GM23338 (cell line): ENCODE measurements around the gene CHRNB2. TPM values are rescaled to one million over a fixed set of nuclear protein-coding genes. Genes with fewer than 3 reads are reported as not detected.

Source experiments
- ATAC-seq: fragments of 200-7000 bp; cut with Tn5 transposase; 3 replicates; pipeline ENCODE4 v1.9.1; 2020
- DNase-seq: peaks from one replicate; pipeline ENCODE4 v3.0.0-alpha.2; 2015; ENCODE audit warnings: low spot score
- H2AFZ ChIP-seq: fragments of 200-600 bp; sonication (generic); 2 replicates; pipeline ENCODE4 v1.8.0; 2016; ENCODE audit warnings: antibody characterized with exemption, mild to moderate bottlenecking, moderate library complexity
- H3F3A ChIP-seq: fragments of 200-600 bp; sonication (generic); replicated peaks from 2 replicates; pipeline ENCODE4 v1.8.0; 2017; ENCODE audit warnings: antibody characterized with exemption, mixed run types, low read depth
- H3K27ac ChIP-seq: fragments of 200-600 bp; sonication (generic); 2 replicates; pipeline ENCODE4 v1.6.1; 2016; ENCODE audit warnings: low read depth
- H3K27me3 ChIP-seq: fragments of 200-600 bp; sonication (generic); 2 replicates; pipeline ENCODE4 v1.8.0; 2016; ENCODE audit warnings: mild to moderate bottlenecking, mixed run types, moderate library complexity; ENCODE audit not compliant: insufficient read depth
- H3K36me3 ChIP-seq: fragments of 200-600 bp; sonication (generic); 2 replicates; pipeline ENCODE4 v1.8.0; 2016; ENCODE audit warnings: mild to moderate bottlenecking; ENCODE audit not compliant: insufficient read depth
- H3K4me1 ChIP-seq: fragments of 200-600 bp; sonication (generic); 2 replicates; pipeline ENCODE4 v1.8.0; 2016; ENCODE audit warnings: mild to moderate bottlenecking, moderate library complexity; ENCODE audit not compliant: insufficient read depth
- H3K4me2 ChIP-seq: fragments of 200-600 bp; sonication (generic); 2 replicates; pipeline ENCODE4 v1.7.1; 2017; ENCODE audit warnings: mixed run types
- H3K4me3 ChIP-seq: fragments of 200-600 bp; sonication (generic); 2 replicates; pipeline ENCODE4 v1.6.1; 2016; ENCODE audit warnings: mixed run types
- H3K79me2 ChIP-seq: fragments of 200-600 bp; sonication (generic); replicated peaks from 2 replicates; pipeline ENCODE4 v1.8.0; 2017; ENCODE audit warnings: mild to moderate bottlenecking; ENCODE audit not compliant: insufficient read depth
- H3K9me2 ChIP-seq: fragments of 200-600 bp; sonication (generic); 2 replicates; pipeline ENCODE4 v1.8.0; 2017; ENCODE audit not compliant: insufficient read depth
- H4K20me1 ChIP-seq: fragments of 200-600 bp; sonication (generic); replicated peaks from 2 replicates; pipeline ENCODE4 v1.8.0; 2017; ENCODE audit warnings: mild to moderate bottlenecking; ENCODE audit not compliant: insufficient read depth
- H3K27ac Mint-ChIP-seq: 2 replicates; pipeline ENCODE4 v1.8.0; 2020; ENCODE audit warnings: inconsistent platforms, mild to moderate bottlenecking, moderate library complexity, mixed read lengths
- H3K27me3 Mint-ChIP-seq: 3 replicates; pipeline ENCODE4 v1.8.0; 2022; ENCODE audit warnings: low read depth, mild to moderate bottlenecking, moderate library complexity, mixed read lengths, inconsistent platforms; ENCODE audit not compliant: insufficient read depth, poor library complexity
- H3K36me3 Mint-ChIP-seq: 3 replicates; pipeline ENCODE4 v1.8.0; 2021; ENCODE audit warnings: low read depth, mild to moderate bottlenecking, inconsistent platforms, moderate library complexity, mixed read lengths
- H3K4me1 Mint-ChIP-seq: 3 replicates; pipeline ENCODE4 v1.8.0; 2020; ENCODE audit warnings: mild to moderate bottlenecking, inconsistent platforms, mixed read lengths
- H3K4me3 Mint-ChIP-seq: 3 replicates; pipeline ENCODE4 v1.8.0; 2021; ENCODE audit warnings: moderate library complexity, mild to moderate bottlenecking, inconsistent platforms, mixed read lengths
- H3K9me3 Mint-ChIP-seq: 3 replicates; pipeline ENCODE4 v1.8.0; 2020; ENCODE audit warnings: moderate library complexity, mild to moderate bottlenecking, inconsistent platforms, mixed read lengths
- CREB1 ChIP-seq: fragments of 250-450 bp; sonication (Bioruptor Pico); IDR thresholded peaks from 2 replicates; pipeline ENCODE4 v1.5.0; 2020; ENCODE audit warnings: low read depth, mild to moderate bottlenecking, moderate library complexity
- ETS1 ChIP-seq: IDR thresholded peaks from 2 replicates; pipeline ENCODE4 v1.6.1; 2016; ENCODE audit warnings: antibody characterized with exemption
- EZH2 ChIP-seq: fragments of 200-600 bp; sonication (generic); IDR thresholded peaks from one replicate; pipeline ENCODE4 v1.8.0; 2017; ENCODE audit warnings: antibody characterized with exemption, mild to moderate bottlenecking, low read depth; ENCODE audit not compliant: unreplicated experiment
- EZH2phosphoT487 ChIP-seq: fragments of 200-600 bp; sonication (generic); IDR thresholded peaks from one replicate; pipeline ENCODE4 v1.8.1; 2018; ENCODE audit warnings: antibody characterized with exemption; ENCODE audit not compliant: unreplicated experiment
- JUNB ChIP-seq: IDR thresholded peaks from one replicate; pipeline ENCODE4 v1.6.1; 2016; ENCODE audit warnings: antibody characterized with exemption; ENCODE audit not compliant: unreplicated experiment
- NANOG ChIP-seq: IDR thresholded peaks from 2 replicates; pipeline ENCODE4 v1.6.1; 2016; ENCODE audit warnings: antibody characterized with exemption, borderline replicate concordance
- POLR2AphosphoS5 ChIP-seq: IDR thresholded peaks from 2 replicates; pipeline ENCODE4 v1.6.1; 2016; ENCODE audit warnings: antibody characterized with exemption, low read depth
- REST ChIP-seq: IDR thresholded peaks from one replicate; pipeline ENCODE4 v1.6.1; 2018; ENCODE audit warnings: antibody characterized with exemption; ENCODE audit not compliant: unreplicated experiment
- STAT1 ChIP-seq: IDR thresholded peaks from one replicate; pipeline ENCODE4 v1.6.1; 2016; ENCODE audit warnings: antibody characterized with exemption; ENCODE audit not compliant: unreplicated experiment
- ZNF114 ChIP-seq: fragments of 250-450 bp; sonication (Bioruptor Pico); IDR thresholded peaks from 2 replicates; pipeline ENCODE4 v1.5.0; 2020; ENCODE audit warnings: mild to moderate bottlenecking, moderate library complexity
- ZNF331 ChIP-seq: fragments of 250-450 bp; sonication (Bioruptor Pico); IDR thresholded peaks from 2 replicates; pipeline ENCODE4 v1.5.0; 2020; ENCODE audit warnings: low read depth, mild to moderate bottlenecking, moderate library complexity
- ZNF462 ChIP-seq: fragments of 250-450 bp; sonication (Bioruptor Pico); IDR thresholded peaks from 2 replicates; pipeline ENCODE4 v1.5.0; 2020; ENCODE audit warnings: mild to moderate bottlenecking, moderate library complexity
- polyA plus RNA-seq: library from polyadenylated mRNA; unstranded; fragments of >200 nt; fragmentation: Nextera tagmentation; extraction: Ambion mirVana; gene quantifications from 2 replicates; pipeline ENCODE4 v1.2.1, GENCODE V29; 2016
- total RNA-seq: library from RNA; depleted of rRNA; stranded (reverse); fragments of >200 nt; shearing (Covaris generic); gene quantifications from 2 replicates; pipeline ENCODE4 v1.2.3, GENCODE V29; 2014
- TF ChIP-seq, protein P1 (sequence below), 2 experiments: fragments of 200-600 bp in 1 of 2; sonication (generic) in 1 of 2; conservative IDR thresholded peaks; 2 replicates each; pipeline versions ENCODE4 v1.5.1 to v1.6.1; 2016 to 2017; ENCODE audit warnings: antibody characterized with exemption in 2 of 2, low read depth in 2 of 2, mild to moderate bottlenecking in 2 of 2, moderate library complexity in 1 of 2

CHRNB2 gene
- total and polyA plus RNA-seq, 2 experiments from 2014 or later = 0.73 to 3.6 TPM

- TF ChIP-seq ZNF331 (CRISPR knock-in tag) (no peak), CREB1 (no peak), STAT1 (no peak), NANOG (no peak), POLR2AphosphoS5 (no peak), EZH2 (no peak), REST (no peak), EZH2phosphoT487 (no peak), JUNB (no peak), ETS1 (no peak), ZNF114 (CRISPR knock-in tag) (no peak), ZNF462 (no peak)
- TF ChIP-seq, protein P1, sequence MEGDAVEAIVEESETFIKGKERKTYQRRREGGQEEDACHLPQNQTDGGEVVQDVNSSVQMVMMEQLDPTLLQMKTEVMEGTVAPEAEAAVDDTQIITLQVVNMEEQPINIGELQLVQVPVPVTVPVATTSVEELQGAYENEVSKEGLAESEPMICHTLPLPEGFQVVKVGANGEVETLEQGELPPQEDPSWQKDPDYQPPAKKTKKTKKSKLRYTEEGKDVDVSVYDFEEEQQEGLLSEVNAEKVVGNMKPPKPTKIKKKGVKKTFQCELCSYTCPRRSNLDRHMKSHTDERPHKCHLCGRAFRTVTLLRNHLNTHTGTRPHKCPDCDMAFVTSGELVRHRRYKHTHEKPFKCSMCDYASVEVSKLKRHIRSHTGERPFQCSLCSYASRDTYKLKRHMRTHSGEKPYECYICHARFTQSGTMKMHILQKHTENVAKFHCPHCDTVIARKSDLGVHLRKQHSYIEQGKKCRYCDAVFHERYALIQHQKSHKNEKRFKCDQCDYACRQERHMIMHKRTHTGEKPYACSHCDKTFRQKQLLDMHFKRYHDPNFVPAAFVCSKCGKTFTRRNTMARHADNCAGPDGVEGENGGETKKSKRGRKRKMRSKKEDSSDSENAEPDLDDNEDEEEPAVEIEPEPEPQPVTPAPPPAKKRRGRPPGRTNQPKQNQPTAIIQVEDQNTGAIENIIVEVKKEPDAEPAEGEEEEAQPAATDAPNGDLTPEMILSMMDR (conservative IDR thresholded peaks at IDR 0.05; ENCODE audit: low read depth in 2 of 2) = no peak
- H3K27ac Mint-ChIP-seq = no peak overlapping the region; the same call in 1 of the 2 replicates
- ATAC-seq = no peak
Observed at GRCh38 chr1:154575147-154575927, 7.8 kb downstream of the CHRNB2 start.

More at GRCh38 chr1:154575147-154575927, 7.8 kb downstream of the CHRNB2 start:
- H3K4me3 Mint-ChIP-seq = no peak overlapping the region; the same call in 2 of the 3 replicates
- Histone ChIP-seq H3K79me2 (no peaks in the 10 kb centered on the region), H3K36me3 (0 out of 2 replicates have a peak, but pooled peaks cover 4% of the 10 kb centered on the region), H3K9me2 (no peaks in the 10 kb centered on the region), H3K4me2 (no peak overlapping the region), H2AFZ (no peak overlapping the region), H3K4me3 (no peak overlapping the region), H3F3A (no peaks in the 10 kb centered on the region), H4K20me1 (peaks cover 4% of the 10 kb centered on the region; the same call in 1 of the 2 replicates), H3K4me1 (peaks cover 7% of the 10 kb centered on the region; the same call in 1 of the 2 replicates), H3K27ac (no peak overlapping the region), H3K27me3 (no peaks in the 10 kb centered on the region)
- DNase-seq = peak; percentile 20
- H3K36me3 Mint-ChIP-seq = peaks cover 32% of the 10 kb centered on the region
- peaks cover 28% of the 10 kb centered on the region for H3K4me1 Mint-ChIP-seq
- peaks cover 31% of the 10 kb centered on the region for H3K27me3 Mint-ChIP-seq
- H3K9me3 Mint-ChIP-seq = no peaks in the 10 kb centered on the region
